Activated CD8-positive, alpha-beta memory T cell treated with anti-CD3 and anti-CD28 coated beads for 48 hours (primary cell): ENCODE data around the gene RPL13A.
"Not testable (repeated sequence)": the region's sequence is repeated elsewhere in the genome, so short reads cannot be mapped to it uniquely, and the experiment has no call there.

Experiments
- DNase-seq, 3 experiments: peaks; one replicate each; pipeline ENCODE4 v3.0.0-alpha.2; 2020; ENCODE audit warnings: low read depth in 2 of 3, low spot score in 2 of 3

The RPL13A gene

DNA sequence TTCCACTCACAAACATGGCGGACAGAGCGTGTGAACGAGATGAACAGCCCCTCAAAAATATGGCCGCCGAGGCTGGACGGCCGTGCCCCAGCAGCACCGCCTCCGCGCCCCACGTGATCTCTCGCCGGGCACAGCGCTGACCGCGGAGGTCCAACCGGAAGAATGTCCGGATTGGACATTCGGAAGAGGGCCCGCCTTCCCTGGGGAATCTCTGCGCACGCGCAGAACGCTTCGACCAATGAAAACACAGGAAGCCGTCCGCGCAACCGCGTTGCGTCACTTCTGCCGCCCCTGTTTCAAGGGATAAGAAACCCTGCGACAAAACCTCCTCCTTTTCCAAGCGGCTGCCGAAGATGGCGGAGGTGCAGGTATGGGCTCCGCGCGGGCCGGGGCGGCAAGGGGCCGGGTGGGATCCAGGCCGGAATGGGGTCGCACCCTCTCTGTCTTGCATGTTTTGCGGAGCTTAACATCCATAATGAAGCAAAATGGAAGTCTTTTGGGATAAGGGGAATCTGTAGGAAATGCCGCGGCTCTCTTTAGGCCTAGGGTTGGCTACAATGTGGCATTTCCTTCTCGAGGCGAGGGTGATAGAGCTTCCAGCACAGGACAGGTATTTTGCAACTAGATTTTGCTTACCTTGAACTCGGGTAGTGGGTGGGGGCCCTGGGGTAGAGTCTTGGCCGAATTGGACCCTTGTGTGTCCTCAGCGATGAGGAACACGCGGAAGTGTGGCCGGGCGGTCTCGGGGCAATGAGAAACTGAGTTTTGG is at the start of gene RPL13A:
RPL13A (plus strand) TSS at position 332 of the 769 bp plus-strand sequence; CDS start at position 354, 22 bp downstream.
- DNase-seq: peak; percentile 98 to 100 (median 99)

DNA sequence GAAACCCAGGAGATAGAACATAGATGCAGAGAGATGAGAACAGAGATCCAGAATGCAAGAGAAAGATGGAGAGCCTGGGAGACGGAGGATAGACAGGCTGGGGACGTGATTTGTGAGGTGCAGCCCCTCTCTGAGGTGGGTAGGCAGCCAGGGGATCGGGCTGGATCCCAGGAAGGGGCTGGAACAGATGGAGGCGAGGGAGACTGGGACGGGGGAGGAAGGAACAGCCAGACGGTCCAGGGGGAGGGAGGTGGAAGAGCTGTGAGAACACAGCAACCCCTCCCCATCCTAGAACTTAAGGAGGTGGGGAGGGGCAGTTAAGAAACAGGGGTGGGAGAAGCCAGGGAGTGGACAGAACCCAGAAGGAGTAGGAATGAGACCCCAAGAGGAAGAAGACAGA is 49.1 kb upstream of the RPL13A start:
- no peak for DNase-seq

DNA sequence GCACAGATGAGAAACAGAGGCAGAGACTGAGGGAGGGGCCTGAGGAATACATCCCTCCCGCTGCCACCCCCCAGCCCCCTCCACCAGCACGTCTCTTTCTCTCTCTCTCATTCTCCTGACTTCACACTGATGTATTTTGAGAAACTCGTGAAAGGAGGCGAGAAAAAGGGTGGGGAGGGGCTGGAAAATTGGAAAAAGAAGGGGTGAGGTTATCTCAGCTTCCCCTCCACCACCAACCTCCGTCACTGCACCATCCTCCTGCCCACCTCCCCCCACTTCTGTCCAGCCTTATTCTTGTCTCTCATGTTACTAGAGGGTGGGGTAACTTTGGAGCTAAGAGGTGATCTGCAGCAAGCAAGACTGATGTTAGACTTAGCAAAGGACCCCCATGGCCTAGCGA is 47.6 kb upstream of the RPL13A start:
- no peak for DNase-seq

DNA sequence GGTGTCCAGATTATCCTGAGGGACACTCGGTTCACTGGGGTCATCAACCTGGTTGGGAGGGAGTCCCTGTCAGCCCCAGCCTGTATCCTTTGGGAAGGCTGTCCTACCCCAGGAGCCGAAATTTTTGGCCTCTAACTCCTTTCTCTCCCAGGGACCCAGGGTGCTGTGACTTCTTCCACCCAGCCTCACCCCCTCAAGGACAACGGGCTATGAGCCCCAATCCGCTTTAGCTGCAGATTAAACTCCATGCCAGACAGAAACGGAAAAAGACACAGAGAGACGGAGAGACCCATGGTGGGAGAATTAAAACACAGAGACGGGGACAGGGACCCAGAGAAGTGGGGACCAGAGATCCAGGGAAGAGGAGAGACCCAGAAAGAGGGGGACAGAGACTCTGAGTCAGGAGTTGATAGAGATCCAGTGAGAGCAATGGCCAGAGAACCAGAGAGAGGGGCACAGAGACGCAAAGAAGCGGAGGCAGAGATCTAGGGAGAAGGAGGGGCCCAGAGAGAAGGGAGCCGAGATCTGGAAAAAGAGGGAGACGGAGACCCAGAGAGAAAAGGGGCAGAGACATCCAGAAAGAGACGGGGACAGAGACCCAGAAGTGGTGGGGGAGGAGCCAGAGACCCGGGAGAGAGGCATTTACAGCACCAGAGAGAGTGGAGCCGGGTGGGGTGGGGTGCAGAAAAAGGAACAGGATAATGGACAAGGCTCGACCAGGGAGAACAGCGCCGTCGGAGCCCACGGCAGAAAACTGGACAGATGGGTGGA is 46.8 kb upstream of the RPL13A start:
- no peak for DNase-seq

DNA sequence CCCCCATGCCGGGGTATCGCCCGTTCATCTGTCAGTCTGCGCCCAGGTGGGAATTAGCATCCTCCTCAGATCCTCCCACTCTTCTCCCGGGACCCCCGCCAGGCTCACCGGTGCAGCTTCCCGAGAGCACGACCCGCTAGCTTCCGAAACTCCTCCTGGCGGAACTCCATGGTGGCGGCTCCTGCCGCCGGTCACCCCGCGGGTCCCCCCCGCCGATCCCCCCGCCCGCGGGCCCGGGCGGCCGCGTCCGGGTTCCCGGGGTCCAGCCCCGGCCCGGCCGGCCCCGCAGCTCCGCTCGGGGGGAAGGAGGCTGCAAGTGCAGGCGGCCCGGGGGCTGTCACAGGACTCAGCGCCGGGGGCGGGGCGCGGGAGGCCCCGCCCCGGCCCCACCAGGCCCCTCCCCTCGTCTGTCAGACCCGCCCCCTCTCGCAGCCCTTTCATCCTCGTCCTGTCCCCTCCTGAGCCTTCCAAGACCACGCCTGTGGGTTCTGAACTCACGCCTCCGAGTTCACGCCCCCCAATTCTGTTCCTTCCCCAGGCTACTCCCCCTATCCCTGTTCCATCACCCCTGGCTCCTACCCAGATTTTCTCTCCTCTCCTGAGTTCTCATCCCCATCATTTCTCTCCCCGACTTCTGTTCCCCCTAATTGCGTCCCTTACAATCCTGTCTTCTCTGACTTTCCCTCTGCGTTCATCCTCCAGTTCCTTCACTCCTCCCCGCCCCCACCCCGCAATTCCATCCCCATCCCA is 46.0 kb upstream of the RPL13A start, which contains the start of gene SLC17A7:
SLC17A7 (minus strand) TSS at position 318 of the 750 bp plus-strand sequence; CDS start at position 170, 148 bp downstream.
- DNase-seq: no peak

DNA sequence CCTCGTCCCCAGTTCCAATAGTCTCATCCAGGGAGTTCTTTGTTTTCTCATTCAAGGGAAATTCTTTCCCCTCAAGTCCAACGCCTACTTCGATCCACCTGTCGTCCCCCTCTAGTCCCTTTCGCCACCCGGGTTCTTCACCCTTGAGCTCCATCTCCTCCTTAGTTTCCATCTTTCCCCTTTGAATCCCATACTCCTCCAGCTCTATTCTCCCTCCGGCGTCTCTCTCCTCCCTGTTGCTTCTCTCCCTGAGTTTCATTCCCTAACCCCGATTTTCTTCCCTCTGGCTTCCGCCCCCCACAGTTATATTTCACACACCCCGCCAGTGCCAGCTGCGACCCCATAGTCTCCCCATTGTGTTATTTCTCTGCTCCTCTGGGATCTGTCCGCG is 45.5 kb upstream of the RPL13A start:
- no peak for DNase-seq

DNA sequence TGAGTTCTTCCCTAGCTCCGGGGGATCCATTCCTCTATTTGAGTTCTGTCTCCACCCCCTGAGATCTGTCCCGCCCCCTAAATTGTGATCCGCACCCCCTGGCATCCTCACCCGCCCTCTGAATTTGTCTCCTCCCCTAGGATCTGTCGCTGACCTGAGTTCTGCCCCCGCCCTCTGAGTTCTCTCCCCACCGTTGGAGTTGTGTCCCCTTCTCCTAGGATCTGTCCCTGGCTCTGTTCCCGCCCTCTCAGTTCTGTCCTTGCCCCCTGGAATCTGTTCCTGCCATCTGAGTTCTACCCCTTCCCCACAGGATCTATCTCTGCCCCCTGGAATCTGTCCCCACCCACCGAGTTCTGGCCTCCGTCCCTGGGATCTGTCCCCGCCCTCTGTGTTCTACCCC is 45.1 kb upstream of the RPL13A start:
- no peak for DNase-seq

DNA sequence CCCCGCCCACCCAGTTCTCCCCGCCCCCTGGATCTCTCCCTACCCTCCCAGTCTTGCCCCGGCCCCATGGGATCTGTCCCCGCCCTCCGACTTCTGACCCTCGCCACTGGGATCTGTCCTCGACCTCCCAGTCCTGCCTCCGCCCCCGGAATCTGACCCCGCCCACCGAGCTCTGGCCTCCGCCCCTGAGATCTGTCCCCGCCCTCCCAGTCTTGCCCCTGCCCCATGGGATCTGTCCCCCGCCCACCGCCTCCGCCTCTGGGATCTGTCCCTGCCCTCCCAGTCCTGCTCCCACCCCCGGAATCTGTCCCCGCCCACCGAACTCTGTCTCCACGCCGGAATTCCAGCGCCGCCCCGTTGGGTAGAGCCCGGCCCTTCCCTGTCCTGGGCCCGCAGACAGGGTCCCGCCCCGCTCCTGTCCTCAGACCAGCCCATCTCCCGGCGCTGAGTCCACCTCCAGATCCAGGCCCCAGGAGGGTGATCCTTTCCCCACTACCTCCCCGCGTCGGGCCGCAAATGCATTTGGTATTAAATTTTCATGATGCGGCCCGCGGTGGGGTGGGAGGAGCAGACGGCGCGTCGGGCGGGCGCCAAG is 44.5 kb upstream of the RPL13A start:
- DNase-seq: peak in 1 of 3 experiments; percentile 45

DNA sequence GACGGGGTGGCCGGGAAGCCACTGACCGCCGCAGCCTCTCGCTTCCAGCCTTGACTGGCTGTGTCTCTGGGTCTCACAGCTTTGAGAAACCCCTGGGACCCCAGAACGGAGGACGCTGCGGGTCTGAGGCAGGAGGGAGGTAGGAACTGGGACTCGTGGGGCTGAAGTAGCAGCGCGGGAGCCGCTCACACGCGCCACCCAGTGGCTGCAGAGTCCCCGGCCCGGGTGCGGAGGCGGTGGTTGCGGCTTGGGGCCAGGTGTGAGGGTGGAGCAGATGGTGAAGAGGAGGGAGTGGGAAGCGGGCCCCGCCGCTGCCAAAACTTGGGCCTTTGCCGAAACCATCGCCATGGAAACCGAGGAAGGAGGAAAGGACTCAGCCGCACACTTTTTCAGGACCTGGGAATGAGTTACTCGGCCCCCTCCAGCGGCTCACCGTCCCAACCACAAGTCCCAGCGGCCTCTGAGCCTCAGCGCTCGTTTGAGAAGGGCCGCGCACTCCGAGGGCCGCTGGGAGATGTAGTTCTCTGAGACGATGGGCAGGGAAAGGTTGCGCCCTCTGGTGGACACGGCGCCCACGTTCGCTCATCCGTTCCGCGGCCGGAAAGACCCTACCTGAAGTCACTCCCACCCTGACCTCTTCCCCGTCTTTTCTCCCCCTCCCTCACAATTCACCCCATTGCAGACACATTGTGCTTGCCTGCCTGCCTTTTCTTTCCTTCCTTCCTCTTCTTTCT is 43.9 kb upstream of the RPL13A start:
- peak; percentile 81 to 90 (median 89) for DNase-seq

DNA sequence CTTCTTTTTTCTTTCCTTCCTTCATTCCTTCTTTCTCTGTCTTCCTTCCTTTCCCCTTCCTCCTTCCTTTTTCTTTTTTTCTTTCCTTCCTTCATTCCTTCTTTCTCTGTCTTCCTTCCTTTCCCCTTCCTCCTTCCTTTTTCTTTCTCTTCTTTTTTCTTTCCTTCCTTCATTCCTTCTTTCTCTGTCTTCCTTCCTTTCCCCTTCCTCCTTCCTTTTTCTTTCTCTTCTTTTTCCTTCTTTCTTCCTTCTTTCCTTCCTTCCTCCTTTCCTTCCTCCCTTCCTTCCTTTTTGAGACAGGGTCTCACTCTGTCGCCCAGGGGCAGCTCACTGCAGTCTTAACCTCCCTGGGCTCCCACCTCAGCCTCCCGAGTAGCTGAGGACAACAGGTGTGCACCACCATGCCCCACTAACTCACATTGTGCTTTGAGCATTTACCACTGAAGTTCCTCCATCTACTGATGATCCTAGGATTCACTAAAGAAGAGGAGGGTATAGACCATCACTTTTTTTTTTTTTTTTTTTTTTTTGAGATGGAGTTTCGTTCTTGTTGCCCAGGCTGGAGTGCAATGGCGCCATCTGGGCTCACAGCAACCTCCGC is 43.2 kb upstream of the RPL13A start:
- DNase-seq: not testable (repeated sequence)

DNA sequence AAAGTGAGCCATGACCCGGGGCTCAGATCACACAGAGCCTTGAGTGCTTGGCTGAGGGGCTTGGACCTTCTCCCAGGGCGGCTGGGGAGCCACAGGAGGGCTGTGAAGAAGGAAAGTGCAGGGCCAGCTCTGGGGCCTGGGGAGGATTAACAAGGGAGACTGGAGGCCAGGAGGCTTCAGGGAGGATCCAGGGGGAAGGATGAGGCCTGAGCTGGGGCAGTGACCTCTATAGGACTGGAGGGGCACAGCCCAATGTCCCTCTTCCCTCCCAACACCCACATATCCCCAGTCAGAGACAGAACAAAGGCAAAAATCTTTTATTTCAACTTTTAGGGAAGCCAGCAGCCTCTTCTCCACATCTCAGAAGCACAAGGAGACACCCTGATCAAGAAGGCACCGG is 41.4 kb upstream of the RPL13A start:
- DNase-seq: no peak

DNA sequence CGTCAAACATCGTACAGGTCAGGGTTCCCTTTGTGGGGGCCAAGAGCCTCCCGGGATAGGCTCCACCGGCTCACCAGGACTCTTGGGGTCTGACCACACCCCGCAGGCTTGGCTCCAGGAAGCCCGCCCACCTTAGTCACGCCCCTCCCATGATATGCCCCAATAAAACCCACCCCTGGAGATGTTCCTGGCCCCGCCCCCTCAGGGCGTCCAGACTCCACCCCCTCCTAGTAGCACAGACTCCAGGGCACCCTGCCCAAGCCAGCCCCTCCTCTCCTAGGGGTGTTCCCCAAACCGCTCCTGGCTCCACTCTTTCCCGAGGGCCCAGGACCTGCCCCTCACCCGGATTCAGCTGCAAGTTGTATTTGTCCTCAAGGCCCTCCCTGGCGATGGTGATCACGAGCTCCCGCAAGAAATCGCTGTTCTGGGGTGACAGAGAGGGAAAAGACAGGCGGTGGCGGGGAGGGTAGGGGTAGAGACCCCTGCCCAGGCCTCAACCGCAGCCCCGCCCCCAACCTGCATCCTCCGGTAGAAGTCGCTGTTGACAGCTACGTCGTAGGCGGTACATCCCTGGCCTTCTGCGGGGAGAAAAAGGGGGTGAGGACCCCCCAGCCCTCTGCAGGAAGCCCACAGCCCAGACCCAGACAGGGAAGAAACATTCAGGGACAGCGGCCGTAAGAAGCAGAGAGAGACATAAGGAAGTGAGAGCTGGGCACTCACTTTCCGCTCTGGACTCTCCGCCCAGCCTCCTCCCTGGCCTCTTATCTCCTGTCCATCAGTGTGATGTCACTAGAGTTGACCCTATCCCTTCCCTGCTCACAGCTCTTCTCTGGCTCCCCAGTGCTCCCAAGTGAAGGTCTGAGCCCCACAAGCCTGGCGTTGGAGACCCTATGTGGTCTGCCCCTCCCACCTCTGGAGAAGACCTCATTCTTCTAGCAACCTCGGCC is 39.6 kb upstream of the RPL13A start:
- DNase-seq: no peak

DNA sequence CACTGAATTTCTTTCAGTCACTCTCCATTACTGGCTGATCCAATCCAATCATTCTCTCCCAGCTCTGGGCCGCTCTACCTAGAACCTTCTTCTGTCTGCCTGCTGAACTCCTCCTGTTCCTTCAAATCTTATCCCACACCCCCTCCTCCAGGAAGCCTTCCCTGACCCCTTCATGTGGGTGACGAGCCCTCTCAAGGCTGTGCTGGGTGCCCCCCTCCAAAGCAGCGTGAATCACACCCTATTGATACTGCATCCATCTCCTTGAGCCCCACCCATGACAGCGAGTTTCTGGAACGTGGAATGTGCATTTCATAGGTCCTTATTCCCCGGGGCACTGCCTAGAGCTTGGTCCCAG is 39.0 kb upstream of the RPL13A start:
- DNase-seq: no peak

DNA sequence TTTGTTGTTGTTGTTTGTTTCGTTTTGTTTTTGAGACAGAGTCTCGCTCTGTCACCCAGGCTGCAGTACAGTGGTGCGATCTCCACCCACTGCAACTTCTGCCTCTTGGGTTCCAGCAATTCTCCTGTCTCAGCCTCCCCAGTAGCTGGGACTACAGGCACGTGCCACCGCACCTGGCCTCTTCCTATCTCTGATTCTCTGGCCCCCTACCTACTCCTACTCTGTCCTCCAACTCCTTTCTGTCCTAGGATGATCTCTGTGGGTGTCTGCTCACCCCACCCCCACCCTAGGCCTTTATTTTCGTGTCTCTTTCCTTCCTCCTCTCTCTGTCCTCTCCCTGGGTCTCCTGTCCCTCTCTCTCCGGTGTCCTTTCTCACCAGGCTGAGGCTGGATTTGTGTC is 37.0 kb upstream of the RPL13A start:
- no peak for DNase-seq

DNA sequence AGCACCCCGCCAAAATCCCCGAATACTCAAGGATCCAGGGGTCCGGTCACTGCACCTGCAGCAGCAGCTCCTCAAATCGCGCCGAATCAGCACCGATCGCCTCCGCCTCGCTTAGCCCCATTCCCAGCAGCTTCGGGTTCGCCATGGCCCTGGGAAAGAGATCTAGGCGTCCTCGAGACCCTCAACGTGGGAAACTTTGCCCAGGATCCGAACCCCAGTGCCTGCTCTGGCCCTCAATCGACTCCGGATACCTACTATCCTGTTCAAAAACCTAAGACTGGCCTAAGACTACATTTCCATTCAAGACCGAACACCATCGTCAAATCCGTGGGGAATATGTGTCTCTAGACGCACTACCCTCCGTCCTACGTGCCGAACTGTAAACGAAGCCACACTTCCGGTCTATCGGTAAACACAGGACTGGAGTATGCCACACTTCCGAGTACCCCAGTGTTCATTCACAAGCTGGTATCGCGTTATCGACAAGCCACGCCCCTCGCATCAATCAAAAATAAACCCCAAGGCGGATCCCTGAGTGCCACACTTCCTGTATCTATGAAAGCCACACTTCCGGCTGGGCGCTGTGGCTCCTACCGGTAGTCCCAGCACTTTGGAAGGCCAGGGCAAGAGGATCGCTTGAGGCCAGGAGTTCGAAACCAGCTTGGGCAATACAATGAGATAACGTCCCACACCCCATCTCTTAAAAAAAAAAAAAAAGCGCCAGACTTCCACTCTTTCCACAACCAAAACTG is 35.8 kb upstream of the RPL13A start, which contains the start of gene PIH1D1:
PIH1D1 (minus strand) TSS at position 385 of the 752 bp plus-strand sequence; CDS start at position 145, 240 bp downstream.
- DNase-seq: peak; percentile 69 to 87 (median 81)

DNA sequence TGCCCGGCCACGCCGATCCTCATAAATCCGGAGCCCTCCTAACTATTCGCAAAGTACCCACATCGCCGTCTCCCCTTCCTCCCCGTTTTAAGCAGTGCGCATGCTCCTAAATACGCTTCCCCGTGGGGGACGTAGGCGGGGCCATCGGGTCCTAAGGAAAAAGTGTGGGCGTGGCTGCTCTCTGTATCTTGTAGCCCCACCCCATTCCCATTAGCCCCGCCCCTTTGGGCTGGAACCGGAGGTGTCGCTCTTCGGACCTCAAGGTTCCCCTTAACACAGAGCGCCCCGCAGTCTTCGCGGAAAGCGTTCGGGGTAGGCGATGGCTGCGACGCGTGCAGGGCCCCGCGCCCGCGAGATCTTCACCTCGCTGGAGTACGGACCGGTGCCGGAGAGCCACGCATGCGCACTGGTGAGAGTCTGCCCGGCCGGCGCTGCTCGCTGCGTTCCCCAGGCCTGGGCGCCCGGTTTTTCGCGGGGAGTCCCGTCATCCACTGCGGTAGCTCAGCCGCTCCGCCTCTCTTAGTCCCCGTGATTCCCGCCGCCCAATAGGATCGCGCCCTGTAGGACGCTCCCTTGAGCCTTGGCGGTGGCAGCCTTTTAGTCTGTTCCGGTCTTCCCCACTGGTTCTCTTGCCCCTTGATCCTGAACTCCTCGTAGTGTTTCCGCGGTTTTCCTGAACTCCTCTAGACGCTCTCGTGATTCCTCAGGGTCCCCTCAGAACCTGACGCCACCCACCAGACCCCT is 34.2 kb upstream of the RPL13A start, which contains the start of gene ALDH16A1:
ALDH16A1 (plus strand) TSS at position 213 of the 744 bp plus-strand sequence; CDS start at position 320, 107 bp downstream.
- peak; percentile 92 to 96 (median 95) for DNase-seq

DNA sequence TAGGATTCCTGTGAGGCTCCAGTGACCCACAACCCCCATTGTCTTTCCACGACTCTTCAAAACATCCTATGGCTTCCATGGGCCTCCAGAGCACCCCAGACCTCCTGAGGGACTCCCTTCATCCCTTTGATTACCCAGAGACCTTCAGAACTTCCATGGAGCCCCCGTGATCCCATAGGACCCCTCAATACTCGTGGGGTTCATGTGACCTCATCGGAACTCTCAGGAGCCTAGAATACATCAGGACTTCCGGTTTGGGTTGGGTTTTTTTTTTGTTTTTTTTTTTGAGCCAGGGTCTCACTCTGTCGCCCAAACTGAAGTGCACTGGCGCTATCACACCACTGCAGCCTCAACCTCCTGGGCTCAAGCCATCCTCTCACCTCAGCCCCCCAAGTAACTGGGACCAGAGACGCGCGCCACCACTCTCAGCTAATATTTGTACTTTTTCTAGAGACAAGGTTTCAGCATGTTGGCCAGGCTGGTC is 33.6 kb upstream of the RPL13A start:
- DNase-seq: no peak
